Neural cell (in vitro differentiated cells): ENCODE data around the gene ADD2. TPM values are rescaled to one million over a fixed set of nuclear protein-coding genes. Genes with fewer than 3 reads are reported as not detected.

Source experiments
- H2AFZ ChIP-seq: fragments of 200-600, 300-800 bp; sonication (generic), shearing (Covaris generic); 2 replicates; pipeline ENCODE4 v1.6.0; 2014; ENCODE audit warnings: low read depth, mild to moderate bottlenecking, antibody characterized with exemption, low read length, moderate library complexity
- H3F3A ChIP-seq: fragments of 200-600 bp; shearing (Covaris generic); 2 replicates; pipeline ENCODE4 v1.6.1; 2016; ENCODE audit warnings: mild to moderate bottlenecking, moderate library complexity, mixed read lengths, antibody characterized with exemption, low read length; ENCODE audit not compliant: insufficient read depth, poor library complexity, severe bottlenecking
- H3K27ac ChIP-seq: fragments of 200-600, 300-800 bp; sonication (generic), shearing (Covaris generic); 2 replicates; pipeline ENCODE4 v1.5.1; 2014; ENCODE audit warnings: mild to moderate bottlenecking, low read length, moderate library complexity
- H3K27me3 ChIP-seq: fragments of 300-800, 200-600 bp; sonication (generic), shearing (Covaris generic); 2 replicates; pipeline ENCODE4 v1.6.0; 2014; ENCODE audit warnings: mild to moderate bottlenecking, low read depth, low read length, moderate library complexity; ENCODE audit not compliant: insufficient read depth
- H3K36me3 ChIP-seq: fragments of 300-800, 200-600 bp; sonication (generic), shearing (Covaris generic); 2 replicates; pipeline ENCODE4 v1.5.1; 2014; ENCODE audit warnings: mild to moderate bottlenecking, antibody characterized with exemption, low read length, moderate library complexity; ENCODE audit not compliant: insufficient read depth
- H3K4me2 ChIP-seq: fragments of 300-800, 200-600 bp; sonication (generic), shearing (Covaris generic); 2 replicates; pipeline ENCODE4 v1.6.0; 2014; ENCODE audit warnings: mild to moderate bottlenecking, low read length
- H3K4me3 ChIP-seq: fragments of 300-800, 200-600 bp; sonication (generic), shearing (Covaris generic); 2 replicates; pipeline ENCODE4 v1.5.1; 2014; ENCODE audit warnings: mild to moderate bottlenecking, low read length, moderate library complexity
- H3K79me2 ChIP-seq: fragments of 200-600 bp; shearing (Covaris generic); replicated peaks from 2 replicates; pipeline ENCODE4 v1.6.0; 2014; ENCODE audit warnings: mild to moderate bottlenecking, low read length, moderate library complexity; ENCODE audit not compliant: insufficient read depth
- H3K9ac ChIP-seq: fragments of 300-800, 200-600 bp; sonication (generic), shearing (Covaris generic); 2 replicates; pipeline ENCODE4 v1.6.1; 2016; ENCODE audit warnings: mild to moderate bottlenecking, low read length, mixed read lengths
- H3K9me2 ChIP-seq: fragments of 200-600 bp; shearing (Covaris generic); 2 replicates; pipeline ENCODE4 v1.6.1; 2016; ENCODE audit warnings: mild to moderate bottlenecking, low read length, mixed read lengths; ENCODE audit not compliant: insufficient read depth
- H3K9me3 ChIP-seq: fragments of 200-600, 300-800 bp; sonication (generic), shearing (Covaris generic); 2 replicates; pipeline ENCODE4 v1.6.1; 2016; ENCODE audit warnings: mild to moderate bottlenecking, mixed run types, low read length, moderate library complexity, mixed read lengths
- H4K20me1 ChIP-seq: fragments of 200-600 bp; shearing (Covaris generic); 2 replicates; pipeline ENCODE4 v1.6.1; 2016; ENCODE audit warnings: mild to moderate bottlenecking, mixed run types; ENCODE audit not compliant: insufficient read depth
- CTCF ChIP-seq: fragments of 450-650 bp; IDR thresholded peaks from 2 replicates; pipeline ENCODE4 v1.5.1; 2014; ENCODE audit warnings: antibody characterized with exemption, mild to moderate bottlenecking, moderate library complexity; ENCODE audit not compliant: poor library complexity, severe bottlenecking
- EP300 ChIP-seq: fragments of 450-650 bp; conservative IDR thresholded peaks from 2 replicates; pipeline ENCODE4 v1.6.1; 2014; ENCODE audit warnings: antibody characterized with exemption, mild to moderate bottlenecking, moderate library complexity; ENCODE audit not compliant: poor library complexity, severe bottlenecking
- EZH2 ChIP-seq: fragments of 200-600, 300-800 bp; shearing (Covaris generic), sonication (generic); IDR thresholded peaks from 2 replicates; pipeline ENCODE4 v1.6.1; 2014; ENCODE audit warnings: antibody characterized with exemption, low read length, borderline replicate concordance, mild to moderate bottlenecking; ENCODE audit not compliant: insufficient read depth, poor library complexity, severe bottlenecking
- MXI1 ChIP-seq: fragments of 450-650 bp; conservative IDR thresholded peaks from 2 replicates; pipeline ENCODE4 v1.6.1; 2014; ENCODE audit warnings: antibody characterized with exemption, mild to moderate bottlenecking; ENCODE audit not compliant: poor library complexity, severe bottlenecking
- POLR2AphosphoS5 ChIP-seq: IDR thresholded peaks from 2 replicates; pipeline ENCODE4 v1.6.1; 2012
- RAD21 ChIP-seq: fragments of 450-650 bp; conservative IDR thresholded peaks from 2 replicates; pipeline ENCODE4 v1.6.1; 2014; ENCODE audit warnings: antibody characterized with exemption, mild to moderate bottlenecking, moderate library complexity
- REST ChIP-seq: IDR thresholded peaks from 2 replicates; pipeline ENCODE4 v1.6.1; 2012; ENCODE audit warnings: borderline replicate concordance
- SMC3 ChIP-seq: fragments of 450-650 bp; conservative IDR thresholded peaks from 2 replicates; pipeline ENCODE4 v1.6.1; 2014; ENCODE audit warnings: antibody characterized with exemption, mild to moderate bottlenecking, moderate library complexity; ENCODE audit not compliant: poor library complexity
- TAF1 ChIP-seq: IDR thresholded peaks from 2 replicates; pipeline ENCODE4 v1.6.1; 2012; ENCODE audit warnings: low read depth
- polyA plus RNA-seq: library from polyadenylated mRNA; depleted of rRNA; stranded (reverse); fragments of >200 nt; gene quantifications from 2 replicates; pipeline ENCODE4 v1.2.3, GENCODE V29; 2014

Gene ADD2
- polyA plus RNA-seq, 1 donor from 2014 or later = 52.5 TPM

DNA sequence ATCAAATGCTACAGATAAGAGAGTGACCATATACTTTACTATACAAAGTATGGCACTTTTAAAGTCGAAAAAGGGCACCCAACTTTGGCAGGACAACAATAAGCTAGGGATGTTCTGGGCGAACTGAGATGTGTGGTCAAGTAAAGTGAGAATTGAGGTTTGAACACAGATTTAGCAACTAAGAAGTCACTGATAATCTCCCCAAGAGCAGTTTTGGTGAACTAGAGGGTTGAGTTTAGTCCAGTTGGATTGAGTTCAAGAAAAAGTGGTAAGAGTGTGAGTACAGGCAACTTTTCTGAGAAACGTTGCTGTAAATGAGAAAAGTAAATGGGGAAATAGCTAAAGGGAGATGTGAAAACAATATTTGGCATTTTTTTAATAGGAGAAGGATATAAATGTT lies 148.8 kb downstream of the ADD2 start:
- no peak for TF ChIP-seq CTCF
- TF ChIP-seq TAF1 = no peak
- no peak for TF ChIP-seq POLR2AphosphoS5
- TF ChIP-seq EP300 = no peak
- no peak for TF ChIP-seq MXI1
- no peak for TF ChIP-seq EZH2
- no peak for TF ChIP-seq REST
- TF ChIP-seq RAD21 = no peak
- TF ChIP-seq SMC3 = no peak
- H3K4me3 ChIP-seq = no peak overlapping the region
- no peaks in the 10 kb centered on the region for H3K9me3 ChIP-seq
- H3K9me2 ChIP-seq = no peaks in the 10 kb centered on the region
- H3K9ac ChIP-seq = no peak overlapping the region
- H2AFZ ChIP-seq = no peak overlapping the region
- no peaks in the 10 kb centered on the region for H3K79me2 ChIP-seq
- no peaks in the 10 kb centered on the region for H3K36me3 ChIP-seq
- H3K27ac ChIP-seq = no peak overlapping the region
- H3K27me3 ChIP-seq = no peaks in the 10 kb centered on the region
- H4K20me1 ChIP-seq = no peaks in the 10 kb centered on the region
- H3K4me2 ChIP-seq = no peak overlapping the region
- no peaks in the 10 kb centered on the region for H3F3A ChIP-seq

GRCh38 chr2:70616168-70616694 lies 151.8 kb downstream of the ADD2 start:
- no peak overlapping the region for H3K9ac ChIP-seq

More at GRCh38 chr2:70616168-70616694, 151.8 kb downstream of the ADD2 start:
- no peak overlapping the region for H3K4me2 ChIP-seq
- H3K9me2 ChIP-seq = no peaks in the 10 kb centered on the region
- no peaks in the 10 kb centered on the region for H3F3A ChIP-seq
- H3K27me3 ChIP-seq = no peaks in the 10 kb centered on the region
- TF ChIP-seq RAD21 = no peak
- TF ChIP-seq MXI1 = no peak
- no peak for TF ChIP-seq CTCF
- TF ChIP-seq SMC3 = no peak
- no peaks in the 10 kb centered on the region for H4K20me1 ChIP-seq
- H3K27ac ChIP-seq = no peak overlapping the region
- no peaks in the 10 kb centered on the region for H3K9me3 ChIP-seq
- H3K36me3 ChIP-seq = no peaks in the 10 kb centered on the region
- H2AFZ ChIP-seq = no peak overlapping the region
- no peaks in the 10 kb centered on the region for H3K79me2 ChIP-seq
- H3K4me3 ChIP-seq = no peak overlapping the region
